GM19324 (cell line): ENCODE results near the gene CLEC10A.
"Not testable (repeated sequence)": the region's sequence is repeated elsewhere in the genome, so short reads cannot be mapped to it uniquely, and the experiment has no call there.

ENCODE experiments used
- ATAC-seq: cut with Tn5 transposase; IDR thresholded peaks from one replicate; pipeline ENCODE4 v1.9.1; 2021; ENCODE audit warnings: mild to moderate bottlenecking, moderate library complexity; ENCODE audit not compliant: unreplicated experiment, low FRiP score

CLEC10A gene

DNA sequence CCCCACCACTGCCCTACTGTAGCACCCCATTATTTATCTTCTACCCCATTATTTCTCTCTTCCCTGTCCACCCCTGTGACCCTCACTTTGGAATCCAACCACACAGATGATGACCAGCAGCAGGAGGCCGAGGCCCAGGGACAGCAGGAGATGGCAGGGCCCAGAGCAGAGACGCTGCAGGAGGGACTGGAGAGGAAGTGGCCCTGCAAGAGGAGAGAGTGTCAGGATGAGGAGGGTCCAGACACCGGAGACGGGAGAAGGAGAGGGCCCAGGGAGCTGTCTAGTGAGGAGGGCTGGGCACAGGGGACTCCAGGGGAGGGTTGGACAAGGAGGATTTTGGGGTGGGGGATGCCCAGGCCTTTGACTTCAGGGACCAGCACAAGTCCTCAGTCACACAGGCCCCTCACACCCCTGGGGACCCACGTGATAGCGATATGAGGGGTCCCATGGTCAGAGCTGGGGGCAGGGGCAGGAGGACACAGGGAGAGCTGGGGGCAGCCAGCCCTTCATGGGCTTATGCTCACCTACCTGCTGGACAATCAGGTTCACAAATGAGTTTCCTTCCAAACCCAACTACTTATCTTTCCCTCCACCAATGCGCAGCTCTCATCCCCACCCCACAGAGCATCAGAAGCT, 2.0 kb downstream of the CLEC10A start:
- ATAC-seq, result no peak

DNA sequence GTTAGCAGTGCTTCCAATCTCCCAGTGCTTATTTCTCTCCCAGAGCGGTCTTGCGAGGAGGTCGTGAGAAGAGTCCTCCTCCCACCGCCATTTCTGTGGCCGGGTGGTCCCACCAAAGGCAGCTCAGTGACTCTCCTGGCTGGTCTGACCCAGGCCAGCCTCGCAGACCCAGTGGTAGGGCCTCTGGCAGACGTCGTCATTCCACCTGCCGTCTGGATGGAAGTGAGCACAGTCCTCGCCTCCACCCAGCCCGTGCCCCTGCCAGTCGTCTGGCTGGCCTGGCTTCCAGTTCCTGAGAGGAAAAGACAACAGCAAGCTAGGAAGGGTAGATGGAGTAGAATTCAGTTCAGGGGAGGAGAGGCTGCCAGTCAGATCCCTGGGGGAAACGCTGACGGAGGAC, 5.1 kb downstream of the CLEC10A start:
- no peak for ATAC-seq

DNA sequence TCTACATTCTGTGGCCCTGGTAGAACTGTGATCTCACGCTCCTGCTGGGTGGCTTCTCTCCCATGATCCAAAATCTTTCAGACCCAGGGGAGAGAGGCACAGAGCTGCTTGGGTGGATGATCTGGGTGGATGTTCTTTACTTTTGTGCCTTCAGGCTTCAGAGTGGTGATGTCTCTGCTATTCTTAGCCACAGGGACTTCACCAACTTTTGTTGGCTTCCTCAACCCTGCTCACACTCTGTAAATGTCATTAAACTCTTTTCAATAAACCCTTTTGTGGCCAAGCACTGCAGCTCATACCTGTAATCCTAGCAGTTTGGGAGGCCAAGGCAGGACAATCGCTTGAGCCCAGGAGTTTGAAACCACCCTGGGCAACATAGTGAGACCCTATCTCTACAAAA, 7.6 kb downstream of the CLEC10A start:
- no peak for ATAC-seq

DNA sequence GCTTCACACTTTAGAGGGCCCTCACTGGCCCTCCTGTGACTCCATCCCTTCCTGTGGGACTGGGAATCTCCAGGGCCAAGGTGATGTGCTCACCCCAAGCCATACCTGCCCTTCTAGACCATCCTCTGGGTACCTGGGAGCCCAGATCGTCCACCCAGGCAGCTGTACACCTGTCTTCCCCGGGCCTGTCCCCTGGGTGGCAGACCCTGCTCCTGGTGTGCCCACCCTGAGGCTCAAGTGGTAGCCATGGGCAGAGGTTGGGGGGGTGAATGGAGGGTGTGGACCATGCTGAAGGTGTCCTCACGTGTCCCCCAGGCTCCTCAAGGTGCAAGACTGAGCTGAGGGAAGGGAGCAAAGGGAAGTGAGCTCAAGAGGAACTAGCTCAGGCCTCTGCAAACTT, 9.3 kb downstream of the CLEC10A start:
- ATAC-seq, result no peak

DNA sequence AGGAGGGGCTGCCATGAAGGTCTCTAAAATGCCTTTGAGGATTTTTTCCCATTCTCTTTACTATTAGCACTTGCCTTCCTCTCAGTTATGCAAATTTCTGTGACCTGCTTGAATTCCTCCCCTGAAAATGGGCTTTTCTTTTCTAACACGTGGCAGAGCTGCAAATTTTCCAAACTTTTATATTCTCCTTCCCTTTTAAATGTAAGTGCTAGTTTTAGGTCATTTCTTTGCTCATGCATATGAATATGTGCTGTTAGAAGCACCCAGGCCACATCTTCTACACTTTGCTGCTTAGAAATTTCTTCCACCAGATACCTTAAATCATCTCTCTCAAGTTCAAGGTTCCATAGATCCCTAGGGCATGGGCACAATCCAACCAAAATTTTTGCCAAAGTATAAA, 11.8 kb downstream of the CLEC10A start:
- no peak for ATAC-seq

DNA sequence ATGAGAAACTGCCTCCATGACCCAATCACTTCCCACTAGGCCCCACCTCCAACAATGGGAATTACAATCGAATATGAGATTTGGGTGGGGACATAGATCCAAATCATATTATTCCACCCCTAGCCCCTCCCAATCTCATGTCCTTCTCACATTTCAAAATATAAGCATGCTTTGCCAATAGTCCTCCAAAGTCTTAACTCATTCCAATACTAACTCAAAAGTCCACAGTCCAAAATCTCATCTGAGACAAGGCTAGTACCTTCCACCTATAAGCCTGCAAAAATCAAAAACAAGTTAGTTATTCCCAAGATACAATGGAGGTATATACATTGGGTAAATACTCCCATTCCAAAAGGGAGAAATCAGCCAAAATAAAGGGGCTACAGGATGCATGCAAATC, 12.9 kb downstream of the CLEC10A start:
- no peak for ATAC-seq

DNA sequence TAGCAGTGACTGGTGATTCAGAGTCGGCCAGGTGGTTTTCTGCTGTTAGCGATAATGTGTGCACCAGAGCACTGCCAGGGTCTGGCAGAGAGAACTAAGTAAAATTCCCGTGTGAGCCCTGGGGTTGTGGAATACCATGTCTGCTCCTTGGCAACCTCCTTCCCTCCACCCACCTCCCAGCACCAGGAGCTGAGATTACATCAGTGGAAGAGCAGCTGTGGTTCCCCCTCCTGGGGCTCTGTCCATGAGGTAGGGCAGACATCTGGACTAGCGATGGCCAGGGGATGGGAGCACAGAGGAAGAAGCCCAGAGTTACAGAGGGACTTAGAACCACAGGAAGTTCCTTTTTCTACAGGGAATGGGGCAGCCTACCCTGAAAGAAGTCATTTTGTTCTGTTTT, 15.8 kb downstream of the CLEC10A start:
- ATAC-seq, result no peak

DNA sequence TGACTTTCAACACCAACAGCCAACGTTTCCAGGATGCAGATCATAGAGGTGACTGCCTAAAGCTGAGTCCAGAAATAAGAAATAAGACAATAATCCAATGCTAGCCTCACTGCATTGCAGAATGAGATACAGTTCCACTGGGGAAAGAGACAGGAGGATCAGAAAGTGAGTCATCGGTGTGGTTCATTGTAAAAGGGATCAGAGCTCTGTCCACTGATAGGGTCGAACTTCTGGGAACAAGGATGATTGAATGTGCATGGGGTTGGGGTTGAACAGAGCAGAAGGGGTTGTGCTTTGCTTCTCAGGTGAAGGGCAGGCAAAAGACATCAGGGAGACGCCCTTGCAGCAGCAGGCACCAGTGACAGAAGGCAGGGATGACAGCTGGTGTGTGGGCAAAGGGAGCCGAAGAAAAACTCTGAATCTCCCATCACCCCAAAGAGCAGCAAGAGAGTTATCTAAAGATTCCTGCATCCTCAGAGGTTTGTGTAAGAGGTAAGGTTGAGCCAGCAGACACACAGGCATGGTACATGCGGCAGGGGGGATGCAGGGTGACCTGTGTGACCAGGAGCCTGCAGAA, 16.4 kb downstream of the CLEC10A start:
- no peak for ATAC-seq

DNA sequence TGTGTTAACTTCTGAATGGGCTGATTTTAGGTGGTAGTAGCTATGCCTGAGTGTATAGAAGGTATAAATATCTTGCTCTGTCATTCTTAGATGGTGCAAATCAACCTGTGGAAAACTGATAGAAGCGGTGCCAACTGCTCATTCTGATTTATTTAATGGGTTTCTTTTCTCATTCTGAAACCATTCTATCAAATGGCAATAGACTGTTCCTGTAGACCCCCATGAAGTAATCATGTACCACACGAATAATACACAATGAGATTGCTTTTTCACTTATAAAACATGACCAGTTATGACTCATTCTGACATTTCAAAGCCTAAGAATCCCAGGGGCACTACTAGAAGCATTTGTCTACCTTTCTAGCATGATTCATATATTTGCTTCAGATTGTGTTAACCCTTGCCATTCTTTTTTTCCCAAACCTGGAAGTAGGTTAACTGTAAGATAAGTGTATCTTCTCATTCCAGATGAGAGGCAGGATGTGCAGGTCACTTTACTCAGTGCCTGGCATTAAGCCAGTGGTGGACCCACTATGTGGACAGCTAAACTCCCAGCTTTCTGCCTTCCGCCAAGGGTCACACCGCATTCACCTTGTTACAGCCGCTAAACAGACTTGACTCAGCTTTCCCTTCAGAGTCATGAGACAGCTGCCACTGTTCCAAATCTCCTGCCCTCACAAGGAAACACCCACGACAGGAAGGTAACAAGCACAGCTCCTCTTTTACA, 19.7 kb downstream of the CLEC10A start:
- no peak for ATAC-seq

DNA sequence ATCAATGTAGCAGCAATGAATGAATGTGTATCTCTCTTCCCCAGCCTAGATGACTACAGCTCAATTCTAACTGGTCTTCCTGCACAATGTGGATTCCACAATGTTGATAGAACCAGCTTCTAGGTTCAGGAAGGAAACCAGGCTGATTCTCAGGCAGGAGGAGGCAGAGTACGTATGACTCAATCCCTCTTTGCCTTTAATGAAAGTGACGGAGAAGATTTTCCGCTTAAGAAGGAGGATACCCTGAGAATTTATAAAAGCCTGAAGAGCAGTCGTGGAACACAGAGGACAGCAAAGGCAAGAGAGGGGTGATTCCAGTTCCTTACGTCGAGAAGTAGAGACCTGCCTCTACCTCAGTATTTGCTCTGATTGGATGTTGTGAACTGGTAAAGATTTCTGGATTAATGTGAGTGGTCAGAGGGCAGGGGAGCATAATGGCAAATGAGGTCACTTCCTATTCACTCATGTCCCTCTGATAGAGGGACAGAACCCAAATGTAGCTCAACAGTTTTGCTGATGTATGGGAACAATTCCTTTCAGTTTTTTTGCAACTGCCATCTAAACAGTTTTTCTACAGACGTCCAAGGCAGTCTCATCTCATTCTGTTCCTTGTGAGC, 21.1 kb downstream of the CLEC10A start:
- no peak for ATAC-seq

DNA sequence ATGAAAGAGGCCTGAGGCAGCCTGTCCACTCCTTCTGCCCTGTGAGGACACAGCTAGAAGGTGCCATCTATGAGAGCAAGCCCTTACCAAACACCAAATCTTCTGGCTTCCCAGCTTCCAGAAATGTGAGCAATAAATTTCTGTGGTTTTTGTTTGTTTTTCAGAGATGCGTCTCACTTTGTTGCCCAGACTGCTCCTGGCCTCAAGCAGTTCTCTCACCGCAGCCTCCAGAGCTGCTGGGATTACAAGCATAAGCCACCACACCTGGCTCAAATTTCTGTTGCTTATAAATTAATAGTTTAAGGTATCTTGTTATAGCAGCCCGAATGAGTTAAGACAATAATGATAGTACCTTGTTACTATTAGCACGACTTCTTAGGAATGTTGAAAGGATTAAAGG, 23.7 kb downstream of the CLEC10A start:
- no peak for ATAC-seq

DNA sequence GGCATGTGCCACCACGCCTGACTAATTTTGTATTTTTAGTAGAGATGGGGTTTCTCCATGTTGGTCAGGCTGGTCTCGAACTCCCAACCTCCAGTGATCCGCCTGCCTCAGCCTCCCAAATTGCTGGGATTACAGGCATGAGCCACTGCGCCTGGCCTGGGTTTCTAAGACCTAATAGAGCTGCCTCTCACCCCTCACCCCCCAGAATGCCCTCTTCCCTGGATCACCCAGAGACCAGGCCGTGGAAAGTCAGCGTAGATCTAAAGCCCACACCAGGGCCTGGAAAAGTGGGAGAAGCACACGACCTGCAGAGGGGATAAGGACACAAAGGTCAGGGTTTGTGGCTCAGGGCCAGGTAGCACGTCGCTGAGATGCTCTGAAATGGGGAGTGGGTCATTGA, 29.5 kb downstream of the CLEC10A start:
- ATAC-seq, result not testable (repeated sequence)

DNA sequence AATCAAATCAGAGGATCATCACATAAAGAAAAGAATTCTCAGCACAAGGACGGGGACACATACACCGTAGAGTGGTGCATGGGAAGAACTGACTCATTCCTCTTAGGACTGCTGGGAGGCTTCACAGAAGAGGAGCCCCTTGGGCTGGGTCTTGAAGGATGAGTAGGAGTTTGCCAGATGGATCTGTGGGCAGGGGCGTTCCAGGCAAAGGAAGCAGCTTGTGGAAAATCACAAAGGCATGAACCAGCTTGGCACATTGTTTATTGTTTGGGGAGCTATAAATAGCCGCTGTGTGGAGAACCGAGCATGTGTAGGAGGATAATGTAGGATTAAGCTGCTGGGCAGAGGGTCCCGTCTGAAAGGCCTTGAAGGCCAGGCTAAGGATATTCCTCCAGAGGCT, 31.1 kb downstream of the CLEC10A start:
- ATAC-seq, result no peak

DNA sequence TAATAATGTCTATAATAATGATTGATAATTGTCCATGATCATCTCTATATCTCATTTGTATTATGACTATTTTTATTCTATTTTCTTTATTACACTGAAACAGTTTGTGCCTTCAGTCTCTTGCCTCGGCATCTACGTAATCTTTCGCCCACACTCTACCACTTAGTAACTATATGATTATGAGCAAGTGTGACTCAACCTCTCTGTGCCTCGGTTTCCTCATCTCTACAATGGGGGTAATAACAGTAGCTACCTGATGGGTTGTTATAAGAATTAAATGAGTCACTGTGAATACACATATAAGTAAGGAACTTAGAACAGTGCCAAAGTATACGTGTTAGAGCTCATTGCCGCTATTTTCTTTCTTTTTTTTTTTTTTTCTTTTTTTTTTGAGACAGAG, 32.5 kb downstream of the CLEC10A start:
- ATAC-seq, result no peak

DNA sequence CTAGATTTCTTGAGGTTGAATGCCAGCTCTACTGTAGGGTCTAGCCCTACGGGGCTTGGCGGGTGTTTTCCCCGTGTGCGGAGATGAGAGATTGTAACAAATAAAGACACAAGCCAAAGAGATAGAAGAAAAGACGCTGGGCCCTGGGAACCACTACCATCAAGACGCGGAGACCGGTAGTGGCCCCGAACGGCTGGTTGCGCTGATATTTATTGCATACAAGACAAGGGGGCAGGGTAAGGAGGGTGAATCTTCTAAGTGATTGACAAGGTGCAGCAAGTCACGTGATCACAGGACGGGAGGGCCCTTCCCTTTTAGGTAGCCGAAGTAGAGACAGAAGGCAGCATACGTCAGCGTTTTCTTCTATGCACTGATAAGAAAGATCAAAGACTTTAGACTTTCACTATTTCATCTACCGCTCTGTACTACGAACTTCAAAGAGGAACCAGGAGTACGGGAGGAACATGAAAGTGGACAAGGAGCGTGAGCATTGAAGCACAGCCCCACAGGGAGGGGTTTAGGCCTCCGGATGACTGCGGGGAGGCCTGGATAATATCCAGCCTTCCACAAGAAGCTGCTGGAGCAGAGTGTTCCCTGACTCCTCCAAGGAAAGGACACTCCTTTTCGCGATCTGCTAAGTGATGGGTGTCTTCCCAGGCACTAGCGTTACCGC, 33.2 kb downstream of the CLEC10A start:
- not testable (repeated sequence) for ATAC-seq

DNA sequence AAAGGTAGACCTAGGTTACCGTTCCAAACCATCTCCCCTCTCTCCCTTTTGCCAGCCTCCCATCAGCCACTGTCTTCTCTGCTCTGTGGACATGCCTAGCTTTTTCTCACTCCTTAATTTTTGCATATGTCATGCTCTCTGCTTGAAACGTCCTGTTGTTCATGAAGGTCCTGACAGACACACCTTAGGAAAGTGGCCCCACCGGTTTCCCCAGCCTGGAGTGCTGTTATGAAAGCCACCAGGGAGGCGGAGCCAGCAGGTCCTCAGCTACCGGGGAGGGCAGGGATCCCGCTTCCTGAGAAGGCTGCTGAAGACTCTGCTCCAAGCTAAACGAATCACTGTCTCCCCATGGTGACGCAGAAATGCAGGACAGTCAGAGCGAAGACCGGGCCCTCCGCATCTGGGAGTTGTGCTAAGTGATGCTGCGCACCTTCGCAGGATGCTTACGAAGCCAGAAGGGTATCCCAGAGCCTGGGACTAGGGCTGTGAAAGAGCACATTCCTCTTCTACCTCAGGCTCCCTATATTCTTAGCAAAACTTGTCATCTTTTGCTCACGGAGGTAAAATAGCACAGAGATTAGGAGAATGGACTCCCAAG, 33.8 kb downstream of the CLEC10A start:
- no peak for ATAC-seq

DNA sequence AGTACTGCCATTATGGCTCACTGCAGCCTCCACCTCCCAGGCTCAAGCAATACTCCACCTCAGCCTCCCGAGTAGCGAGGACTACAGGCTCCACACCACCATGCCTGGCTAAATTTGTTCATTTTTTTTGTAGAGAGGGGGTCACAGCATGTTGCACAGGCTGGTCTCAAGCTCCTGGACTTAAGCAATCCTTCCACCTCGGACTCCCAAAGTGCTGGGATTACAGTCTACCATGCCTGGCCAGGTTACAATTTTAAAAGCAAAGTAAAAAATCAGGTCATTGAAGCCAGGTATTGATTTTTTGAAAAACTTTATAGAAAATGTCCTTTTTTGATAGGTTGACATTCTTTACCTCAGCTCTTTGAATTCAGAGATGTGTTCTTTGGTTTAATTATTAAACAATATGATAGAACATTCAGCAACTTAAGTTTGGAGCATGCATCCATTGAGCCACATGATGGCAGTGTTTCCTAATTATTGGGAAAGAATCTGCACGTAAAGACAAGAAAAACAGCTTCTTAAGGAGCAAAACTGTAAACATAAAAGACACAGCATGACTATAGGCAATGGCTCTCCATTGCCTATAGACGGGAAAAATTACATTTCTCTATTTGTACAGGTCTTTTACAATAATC, 34.4 kb downstream of the CLEC10A start:
- no peak for ATAC-seq

DNA sequence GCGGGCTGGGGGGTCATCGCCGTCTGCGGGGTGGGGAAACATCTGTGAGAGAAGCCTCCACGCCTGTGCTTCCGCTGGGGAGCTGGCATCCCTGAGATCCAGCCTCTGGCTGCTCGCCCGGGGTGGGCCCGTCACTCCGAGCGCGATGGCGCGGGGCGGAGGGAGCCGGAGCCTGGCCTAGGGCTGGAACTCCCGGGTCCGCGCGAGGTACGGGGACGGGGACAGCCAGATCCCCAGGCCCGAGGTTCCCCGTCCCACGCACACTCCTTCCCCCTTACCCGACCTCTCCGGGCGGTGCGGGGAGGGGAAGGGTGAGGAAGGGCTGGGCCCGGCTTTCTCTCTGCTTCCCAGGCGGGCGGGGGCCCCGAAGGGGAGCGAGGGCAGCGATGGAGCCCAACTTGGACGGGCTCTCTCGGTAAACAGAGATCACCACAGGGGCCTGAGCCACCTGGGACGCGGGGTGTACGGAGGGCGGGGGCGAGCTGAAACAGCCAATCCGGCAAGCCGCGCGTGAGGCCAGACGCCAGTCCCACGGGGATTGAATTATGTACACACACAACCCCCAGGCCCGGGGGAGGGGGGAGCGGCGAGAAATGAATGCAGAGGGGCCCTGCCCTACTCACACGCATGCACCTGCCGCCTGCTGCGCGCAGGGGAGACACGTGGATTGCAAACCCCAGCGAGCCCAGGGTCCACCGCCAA, 36.4 kb downstream of the CLEC10A start, which contains the start of gene SLC16A11:
Gene SLC16A11, minus strand, starts transcription at position 596 of the 702 bp plus-strand sequence. Its CDS starts 579 bp downstream, at position 17.
- no peak for ATAC-seq

DNA sequence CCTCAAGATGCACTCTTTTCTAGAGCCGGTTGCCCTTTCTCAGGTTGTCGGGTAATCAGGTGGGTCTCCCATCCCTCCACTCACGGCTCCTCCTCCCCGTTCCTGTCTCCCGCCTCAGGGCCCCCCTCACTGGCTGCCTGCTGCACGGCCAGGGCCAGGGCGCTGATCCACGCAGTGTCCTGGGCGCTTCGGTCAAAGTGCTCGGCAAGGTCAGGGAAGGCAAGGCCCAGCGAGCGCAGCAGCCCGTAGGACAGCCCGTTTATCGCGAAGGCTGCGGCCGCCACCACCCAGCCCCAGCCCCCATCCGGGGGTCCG, 36.9 kb downstream of the CLEC10A start:
- no peak for ATAC-seq
